Natural killer cell treated with Interleukin-12 subunit alpha and Interleukin-12 subunit beta and Interleukin-15 and Interleukin-18, amount 100 ng/mL, for 72 hours (primary cell): ENCODE measurements around the gene MMP26. TPM values are rescaled to one million over a fixed set of nuclear protein-coding genes. Genes with fewer than 3 reads are reported as not detected.

Experiments used
- total RNA-seq, 2 donors: library from RNA; stranded (reverse); gene quantifications; one replicate each; pipeline ENCODE4 v1.2.3, GENCODE V29; 2022

The MMP26 gene
- total RNA-seq, 2 donors from 2014 or later: not detected

Other genes starting within 250 kb of the MMP26 start
- not detected for gene OR52K1, start 222.1 kb upstream of the MMP26 start, total RNA-seq
- not detected for gene OR52M1, start 159.6 kb upstream of the MMP26 start, total RNA-seq
- not detected for gene OR52I2, start 123.0 kb upstream of the MMP26 start, total RNA-seq
- not detected for gene OR52I1, start 110.7 kb upstream of the MMP26 start, total RNA-seq
- 10 to 100 TPM; 12.6 to 15.3 TPM for gene TRIM68, start 96.6 kb upstream of the MMP26 start, total RNA-seq
- gene OR51D1, start 67.3 kb upstream of the MMP26 start, total RNA-seq: not detected
- gene OR51E1, start 60.8 kb upstream of the MMP26 start, total RNA-seq: not detected
- not detected for gene OR51E2, start 6.9 kb upstream of the MMP26 start, total RNA-seq
- not detected for gene OR51F1, start 65.2 kb downstream of the MMP26 start, total RNA-seq
- not detected for gene OR52R1, start 99.6 kb downstream of the MMP26 start, total RNA-seq
- not detected for gene OR51F2, start 116.5 kb downstream of the MMP26 start, total RNA-seq
- gene OR51S1, start 144.4 kb downstream of the MMP26 start, total RNA-seq: not detected
- gene OR51T1, start 177.1 kb downstream of the MMP26 start, total RNA-seq: not detected
- not detected for gene OR51A7, start 199.0 kb downstream of the MMP26 start, total RNA-seq
- not detected for gene OR51G2, start 214.6 kb downstream of the MMP26 start, total RNA-seq
- not detected for gene OR51G1, start 219.6 kb downstream of the MMP26 start, total RNA-seq
- not detected for gene OR51A4, start 242.8 kb downstream of the MMP26 start, total RNA-seq